Measurements from ENCODE around the gene AHR.

GRCh38 chr7:17266565-17266964 lies 31.9 kb upstream of the AHR start:
- no peak for TF ChIP-seq POLR2A (IDR thresholded peaks at IDR 0.05)
- no peak for TF ChIP-seq CTCF (IDR thresholded peaks at IDR 0.05 in 4 of 5, conservative IDR thresholded peaks at IDR 0.05 in 1 of 5)

Measured in gastrocnemius medialis (tissue), 4 donors.